ENCODE measurements around the gene MRM1.
"Not testable (repeated sequence)": the region's sequence is repeated elsewhere in the genome, so short reads cannot be mapped to it uniquely, and the experiment has no call there.

Gene MRM1

DNA sequence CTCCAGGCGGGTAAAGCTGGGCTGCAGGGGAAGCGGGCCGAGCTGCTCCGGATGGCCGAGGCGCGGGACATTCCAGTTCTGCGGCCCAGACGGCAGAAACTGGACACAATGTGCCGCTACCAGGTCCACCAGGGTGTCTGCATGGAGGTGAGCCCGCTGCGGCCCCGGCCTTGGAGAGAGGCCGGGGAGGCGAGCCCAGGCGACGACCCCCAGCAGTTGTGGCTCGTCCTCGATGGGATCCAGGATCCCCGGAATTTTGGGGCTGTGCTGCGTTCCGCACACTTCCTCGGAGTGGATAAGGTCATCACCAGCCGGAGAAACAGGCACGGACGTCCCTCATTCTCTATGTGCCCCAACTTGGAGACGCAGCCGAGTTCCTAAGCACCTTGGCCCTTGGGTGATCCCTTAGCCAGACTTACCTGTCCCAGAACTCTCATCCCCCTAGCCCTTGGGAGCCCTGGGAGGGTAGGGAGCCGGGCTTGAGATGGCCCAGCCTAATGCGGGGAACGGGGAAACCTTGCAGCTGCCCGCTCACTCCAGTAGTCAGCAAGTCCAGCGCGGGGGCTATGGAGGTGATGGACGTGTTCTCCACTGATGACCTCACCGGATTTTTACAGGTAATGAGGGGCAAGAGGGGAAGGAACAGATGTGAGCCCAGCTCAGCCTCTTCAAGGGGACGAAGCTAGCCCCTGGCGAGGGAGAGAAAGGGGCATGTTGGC lies 806 bp downstream of the MRM1 start:
- no peak for DNase-seq

- no peak for DNase-seq
Observed at GRCh38 chr17:36602924-36603384, 1.6 kb downstream of the MRM1 start.

DNA sequence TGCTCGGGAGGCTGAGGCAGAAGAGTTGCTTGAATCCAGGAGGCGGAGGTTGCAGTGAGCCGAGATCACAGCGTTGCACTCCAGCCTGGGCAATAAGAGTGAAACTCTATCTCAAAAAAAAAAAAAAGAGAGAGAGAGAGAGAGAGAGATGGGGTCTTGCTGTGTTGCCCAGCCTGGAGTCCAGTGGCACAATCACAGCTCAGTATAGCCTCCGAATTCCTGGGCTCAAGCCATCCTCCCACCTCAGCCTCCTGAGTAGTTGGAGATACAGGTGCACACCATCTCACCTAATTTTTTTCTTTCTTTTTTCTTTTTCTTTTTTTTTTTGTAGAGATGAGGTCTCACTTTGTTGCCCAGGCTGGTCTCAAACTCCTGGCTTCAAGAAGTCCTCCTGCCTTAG lies 3.6 kb downstream of the MRM1 start:
- not testable (repeated sequence) for DNase-seq

- DNase-seq, result no peak
Observed at GRCh38 chr17:36608280-36608679, 6.9 kb downstream of the MRM1 start.

- peak; percentile 59 for DNase-seq
Observed at GRCh38 chr17:36608794-36609497, 7.6 kb downstream of the MRM1 start.

DNA sequence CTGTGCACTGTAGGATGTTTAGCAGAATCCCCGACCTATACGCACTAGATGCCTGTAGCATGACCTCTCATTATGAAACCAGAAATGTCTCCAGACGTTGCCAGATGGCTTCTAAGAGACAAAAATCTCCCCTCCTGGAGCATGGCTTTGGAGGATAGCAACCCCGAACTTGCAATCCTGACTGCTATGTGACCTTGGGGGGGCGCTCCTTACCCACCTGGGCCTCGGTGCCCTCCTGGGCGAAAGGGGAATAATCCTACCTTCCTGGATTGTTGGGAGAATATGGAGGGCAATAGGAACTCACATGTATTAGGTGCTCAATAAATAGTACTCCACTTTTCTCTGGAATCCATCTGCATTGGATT lies 8.1 kb downstream of the MRM1 start:
- DNase-seq, result no peak

DNA sequence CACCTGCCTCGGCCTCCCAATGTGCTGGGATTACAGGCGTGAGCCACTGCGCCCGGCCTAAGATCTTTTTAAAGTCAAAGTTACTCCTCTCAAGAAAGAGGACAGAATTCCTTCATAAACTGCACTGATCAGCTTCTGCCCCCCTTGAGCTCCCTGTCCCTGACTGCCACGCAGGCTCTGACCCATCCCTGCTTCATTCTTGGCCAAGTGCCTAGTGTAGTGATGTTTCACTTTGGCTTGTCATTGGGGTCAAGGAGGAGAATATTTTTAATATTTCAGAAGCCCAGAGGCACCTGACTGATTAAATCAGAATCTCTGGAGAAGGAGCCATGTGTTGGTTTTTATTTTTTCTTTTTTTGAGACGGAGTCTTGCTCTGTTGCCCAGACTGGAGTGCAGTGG lies 9.1 kb downstream of the MRM1 start:
- no peak for DNase-seq

DNA sequence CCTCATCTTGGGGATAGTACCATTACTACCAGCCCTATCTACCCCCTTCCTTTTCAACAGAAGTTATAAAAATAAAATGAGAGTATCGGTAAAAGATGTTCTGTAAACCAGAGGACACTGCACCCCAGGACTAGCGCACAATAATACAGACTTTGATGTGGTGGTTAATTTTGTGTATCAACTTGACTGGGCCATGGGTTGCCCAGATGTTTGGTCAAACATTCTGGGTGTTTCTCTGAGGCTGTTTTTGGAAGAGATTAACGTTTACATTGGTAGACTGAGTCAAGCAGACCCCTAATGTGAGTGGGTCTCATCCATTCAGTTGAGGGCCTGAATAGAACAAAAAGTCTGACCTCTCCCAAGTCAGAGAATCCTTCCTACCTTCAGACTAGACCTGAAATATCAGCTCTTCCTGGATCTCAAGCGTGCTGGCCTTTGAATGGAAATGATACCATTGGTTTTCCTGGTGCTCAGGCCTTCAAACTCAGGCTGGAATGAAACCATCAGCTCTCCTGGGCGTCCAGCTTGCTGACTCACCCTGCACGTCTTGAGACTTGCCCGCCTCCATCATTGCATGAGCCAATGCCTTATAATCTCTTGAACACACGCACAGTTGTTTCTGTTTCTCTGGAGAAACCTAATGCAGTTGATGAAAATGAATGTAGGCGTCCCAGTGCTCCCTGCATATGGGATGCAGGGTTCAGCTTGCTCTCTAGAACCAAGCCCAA lies 10.1 kb downstream of the MRM1 start:
- DNase-seq, result no peak

- DNase-seq, result no peak
Observed at GRCh38 chr17:36612323-36612722, 10.9 kb downstream of the MRM1 start.

DNA sequence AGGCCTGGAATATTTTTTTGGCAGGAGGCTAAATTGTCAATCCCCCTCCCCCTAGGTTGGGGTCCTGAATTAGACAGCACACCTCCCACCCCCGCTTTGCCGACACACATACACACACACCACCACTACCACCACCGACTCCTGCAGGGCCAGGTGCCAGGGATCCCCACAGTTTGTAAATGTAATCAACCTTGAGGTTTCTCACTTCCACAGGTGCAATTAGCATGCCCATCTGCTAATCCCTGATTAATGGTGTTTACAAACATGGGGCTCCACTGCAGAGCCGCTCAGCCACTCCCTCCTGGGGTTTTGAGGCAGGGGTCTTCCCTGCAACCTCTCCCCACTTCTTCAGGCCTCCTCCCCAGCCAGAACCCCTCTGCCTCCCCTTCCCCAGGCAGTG lies 11.8 kb downstream of the MRM1 start:
- no peak for DNase-seq

- no peak for DNase-seq
Observed at GRCh38 chr17:36614081-36614480, 12.7 kb downstream of the MRM1 start.

DNA sequence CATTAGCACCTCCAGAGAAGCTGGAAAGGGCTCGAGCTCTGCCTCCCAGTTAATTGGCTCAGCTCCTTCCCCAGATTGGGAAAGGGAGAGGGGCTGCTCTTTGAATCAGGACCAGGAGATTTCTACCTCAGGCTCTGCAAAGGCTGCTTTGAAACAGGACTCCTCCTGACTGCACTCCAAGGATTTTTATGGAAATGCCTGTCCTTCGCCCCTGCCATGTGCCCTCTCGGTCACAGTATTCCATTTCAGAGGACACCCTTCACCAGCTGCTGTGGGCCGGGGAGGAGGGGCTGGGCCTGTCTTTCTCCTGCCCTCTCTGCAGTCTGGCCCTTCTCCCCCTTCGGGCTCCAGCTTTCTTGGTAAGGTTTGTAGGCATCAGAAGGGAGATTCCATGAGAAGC lies 13.6 kb downstream of the MRM1 start:
- no peak for DNase-seq

DNA sequence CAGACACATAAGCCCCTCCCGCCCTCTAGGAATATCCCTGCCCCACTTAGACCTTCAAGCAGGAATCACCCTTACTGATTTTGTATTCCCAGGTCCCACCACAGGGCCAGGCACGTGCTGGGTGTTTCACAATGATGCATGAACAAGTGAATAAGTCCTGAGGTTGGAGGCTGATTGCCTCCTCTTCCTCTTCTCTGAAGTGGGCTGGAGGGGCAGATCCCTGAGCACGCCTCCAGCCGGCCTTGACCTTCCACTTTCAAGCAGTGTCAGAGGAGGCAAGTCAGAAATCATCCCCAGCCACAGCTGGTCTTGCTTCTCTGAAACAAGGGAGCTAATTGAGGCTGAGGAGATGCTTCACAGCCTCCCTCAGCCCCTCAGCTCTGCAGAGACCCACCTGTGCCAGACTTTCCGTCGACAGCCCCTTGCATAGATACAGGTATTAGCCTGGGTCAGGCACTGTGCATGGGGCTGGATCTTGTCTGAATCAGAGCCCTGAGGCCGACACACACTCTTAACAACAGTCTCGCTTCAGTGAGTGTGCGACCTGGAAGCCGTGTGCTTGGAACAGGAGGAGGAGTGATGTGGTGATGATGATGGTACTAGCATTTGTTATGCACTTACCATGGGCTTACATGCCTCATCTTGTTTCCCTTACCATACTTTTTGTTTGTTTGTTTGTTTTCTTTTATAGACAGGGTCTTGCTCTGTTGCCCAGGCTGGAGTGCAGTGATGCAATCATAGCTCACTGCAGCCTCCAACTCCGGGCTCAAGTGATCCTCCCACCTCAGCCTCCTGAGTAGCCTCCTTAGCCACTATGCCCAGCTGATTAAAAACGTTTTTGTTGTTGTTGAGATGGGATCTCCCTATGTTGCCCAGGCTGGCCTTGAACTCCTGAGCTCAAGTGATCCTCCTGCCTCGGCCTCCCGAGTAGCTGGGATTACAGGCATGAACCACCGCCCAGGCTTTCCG lies 15.0 kb downstream of the MRM1 start:
- DNase-seq, result no peak

DNA sequence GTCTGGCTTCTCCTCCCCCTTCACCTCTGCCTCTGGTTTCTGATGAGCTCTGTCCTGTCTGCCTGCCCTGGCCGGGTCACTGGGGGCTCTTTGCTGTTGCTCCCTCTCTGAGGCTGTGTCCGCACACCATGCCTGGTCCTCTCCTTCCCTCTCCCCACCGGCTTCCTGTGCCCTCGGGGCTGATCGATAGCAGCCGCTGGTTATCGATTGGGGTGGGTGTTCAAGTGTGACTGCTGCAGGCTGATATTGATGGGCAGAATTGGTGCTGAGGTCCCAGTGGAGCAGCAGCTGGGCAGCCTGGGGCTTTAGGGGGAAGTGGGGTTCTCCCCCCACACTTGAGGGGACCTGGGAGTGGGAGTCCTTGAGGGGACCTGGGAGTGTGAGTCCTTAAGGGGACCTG lies 16.4 kb downstream of the MRM1 start:
- no peak for DNase-seq

DNA sequence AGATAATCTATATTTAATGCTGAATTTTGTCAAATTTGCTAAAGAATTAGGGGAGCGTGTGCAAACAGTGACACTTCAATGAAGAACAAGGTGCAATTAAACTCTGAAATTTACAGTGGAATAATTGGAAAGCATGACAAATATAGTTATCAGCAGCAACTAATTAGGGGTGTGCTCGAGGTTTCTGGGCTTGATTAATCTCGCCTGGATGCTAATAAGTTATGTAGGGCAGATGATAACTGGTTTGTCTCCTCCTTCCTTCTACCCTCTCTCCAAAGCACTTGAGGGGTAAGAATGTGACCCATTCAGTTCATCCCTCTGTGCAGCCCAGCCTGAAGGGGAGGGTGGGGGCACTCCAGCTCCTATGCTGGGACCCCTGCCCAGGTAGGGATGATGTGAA lies 21.9 kb downstream of the MRM1 start:
- no peak for DNase-seq

- DNase-seq, result no peak
Observed at GRCh38 chr17:36625188-36625587, 23.8 kb downstream of the MRM1 start.

DNA sequence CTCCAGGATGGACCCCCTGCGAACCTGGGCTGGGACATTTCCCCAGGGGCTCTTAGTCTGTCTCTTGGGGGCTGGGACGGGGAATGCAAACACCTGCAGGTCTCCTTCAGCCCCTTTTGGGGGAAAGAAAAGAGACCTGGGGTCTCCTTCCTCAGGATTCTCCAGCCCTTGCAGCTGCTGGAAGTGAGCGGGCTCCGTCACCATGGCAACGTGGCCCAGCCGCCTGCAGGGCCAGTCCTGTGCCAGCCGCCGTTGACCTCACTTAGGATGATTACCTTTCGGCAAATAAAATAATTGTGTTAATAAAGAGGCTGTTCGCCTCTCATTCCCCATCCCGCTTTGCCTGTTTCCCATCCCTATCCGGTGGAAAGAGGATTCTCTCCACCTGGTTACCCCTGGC lies 25.7 kb downstream of the MRM1 start:
- no peak for DNase-seq

GRCh38 chr17:36628576-36628975 lies 27.2 kb downstream of the MRM1 start:
- DNase-seq, result no peak

GRCh38 chr17:36629252-36629847 lies 28.0 kb downstream of the MRM1 start:
- no peak for DNase-seq

DNA sequence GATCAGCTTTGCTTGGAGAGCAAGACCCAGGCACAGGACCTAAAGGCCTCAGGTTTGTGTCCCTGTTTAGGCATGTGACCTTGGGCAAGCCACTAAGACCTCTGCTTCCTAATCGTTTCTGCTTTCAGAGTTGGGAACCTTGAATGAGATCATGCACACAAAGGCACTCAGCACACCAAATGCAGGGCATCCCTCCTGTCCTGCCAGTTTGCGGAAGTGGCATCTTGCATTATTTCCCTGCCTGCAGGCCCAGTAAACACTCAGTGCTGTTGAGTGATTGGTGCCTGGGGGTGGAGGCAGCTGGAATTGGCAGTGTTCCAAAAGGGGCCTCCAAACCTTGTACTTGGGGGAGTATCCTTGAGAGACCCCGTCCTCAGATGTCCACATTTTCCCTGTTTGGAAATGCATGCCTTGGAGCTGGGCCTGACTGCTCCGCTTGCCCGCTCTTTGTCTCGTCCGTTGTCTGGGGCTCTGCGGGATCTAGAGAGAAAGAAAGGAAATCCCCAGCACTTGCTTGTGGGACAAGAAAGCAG lies 28.7 kb downstream of the MRM1 start:
- no peak for DNase-seq

GRCh38 chr17:36631022-36631421 lies 29.6 kb downstream of the MRM1 start:
- DNase-seq, result no peak

All from NCI-H2081 treated with DMSO at 0.1 percent for 48 hours (cell line).